ENCODE measurements around the gene CHRM4.
"Not testable (repeated sequence)": the region's sequence is repeated elsewhere in the genome, so short reads cannot be mapped to it uniquely, and the experiment has no call there.

Gene CHRM4

DNA sequence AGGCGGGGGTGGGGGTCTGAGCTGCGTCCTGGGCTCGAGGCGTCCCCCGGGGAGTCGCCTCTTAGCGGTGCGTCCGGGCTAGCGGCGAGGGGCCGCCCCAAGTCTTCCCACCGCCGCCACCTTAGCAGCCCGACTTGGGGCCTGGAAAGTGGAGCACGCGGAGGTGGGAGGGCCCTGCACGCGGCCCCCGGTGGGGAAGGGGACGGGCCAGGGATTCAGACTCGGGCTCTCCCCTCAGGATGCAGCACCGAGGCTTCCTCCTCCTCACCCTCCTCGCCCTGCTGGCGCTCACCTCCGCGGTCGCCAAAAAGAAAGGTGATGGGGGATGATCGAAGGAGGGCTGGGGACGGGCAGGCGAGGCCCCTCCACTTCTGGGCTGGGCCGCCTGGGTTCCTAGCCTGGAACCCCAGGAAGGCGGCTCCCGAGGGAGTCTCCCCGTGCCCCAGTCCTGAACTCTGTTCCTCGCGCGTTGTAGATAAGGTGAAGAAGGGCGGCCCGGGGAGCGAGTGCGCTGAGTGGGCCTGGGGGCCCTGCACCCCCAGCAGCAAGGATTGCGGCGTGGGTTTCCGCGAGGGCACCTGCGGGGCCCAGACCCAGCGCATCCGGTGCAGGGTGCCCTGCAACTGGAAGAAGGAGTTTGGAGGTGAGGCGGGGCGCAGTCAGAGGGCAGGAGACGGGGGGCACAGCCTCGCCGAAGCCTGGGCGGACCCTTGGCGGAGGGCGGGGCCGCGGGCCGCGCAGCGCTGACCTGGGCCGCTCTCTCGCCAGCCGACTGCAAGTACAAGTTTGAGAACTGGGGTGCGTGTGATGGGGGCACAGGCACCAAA, 9.5 kb downstream of the CHRM4 start:
- DNase-seq (ENCODE audit: insufficient read length, low spot score) = no peak
- no peak for FAIRE-seq
- no peak for TF ChIP-seq POLR2A (IDR thresholded peaks at IDR 0.05; ENCODE audit: low read depth, low read length)

GRCh38 chr11:46381048-46381818, 10.3 kb downstream of the CHRM4 start, which contains the start of gene MDK:
Gene MDK, plus strand, starts transcription at chr11:46381669. Its CDS starts 389 bp downstream, at chr11:46382058.
- FAIRE-seq (no peak), DNase-seq (ENCODE audit: insufficient read length, low spot score) (no peak)
- TF ChIP-seq POLR2A (IDR thresholded peaks at IDR 0.05; ENCODE audit: low read depth, low read length) = no peak; the same call in 1 of the 2 replicates

GRCh38 chr11:46380340-46381047, 11.1 kb downstream of the CHRM4 start:
- no peak for FAIRE-seq
- DNase-seq (ENCODE audit: insufficient read length, low spot score) = peak; percentile 86
- 0 out of 2 replicates have a peak, but pooled peaks have one; percentile 5 for TF ChIP-seq POLR2A (IDR thresholded peaks at IDR 0.05; ENCODE audit: low read depth, low read length)

DNA sequence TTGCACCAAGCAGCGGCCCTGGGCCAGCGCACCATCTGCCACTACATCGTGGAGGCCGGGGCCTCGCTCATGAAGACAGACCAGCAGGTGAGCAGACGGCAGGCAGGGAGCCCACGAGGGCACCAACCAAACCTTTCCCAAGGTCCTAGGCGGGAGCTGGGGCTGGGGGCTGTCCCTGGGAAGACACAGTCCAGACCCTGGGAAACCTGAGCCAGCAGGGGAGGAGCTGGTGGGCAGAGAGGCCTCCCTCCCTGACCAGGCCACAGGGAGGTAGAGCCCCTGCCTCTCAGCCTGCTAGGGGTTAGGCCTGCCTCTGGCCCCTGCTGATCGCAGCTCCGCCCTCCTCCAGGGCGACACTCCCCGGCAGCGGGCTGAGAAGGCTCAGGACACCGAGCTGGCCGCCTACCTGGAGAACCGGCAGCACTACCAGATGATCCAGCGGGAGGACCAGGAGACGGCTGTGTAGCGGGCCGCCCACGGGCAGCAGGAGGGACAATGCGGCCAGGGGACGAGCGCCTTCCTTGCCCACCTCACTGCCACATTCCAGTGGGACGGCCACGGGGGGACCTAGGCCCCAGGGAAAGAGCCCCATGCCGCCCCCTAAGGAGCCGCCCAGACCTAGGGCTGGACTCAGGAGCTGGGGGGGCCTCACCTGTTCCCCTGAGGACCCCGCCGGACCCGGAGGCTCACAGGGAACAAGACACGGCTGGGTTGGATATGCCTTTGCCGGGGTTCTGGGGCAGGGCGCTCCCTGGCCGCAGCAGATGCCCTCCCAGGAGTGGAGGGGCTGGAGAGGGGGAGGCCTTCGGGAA, 11.9 kb downstream of the CHRM4 start:
- DNase-seq (ENCODE audit: insufficient read length, low spot score); FAIRE-seq: not testable (repeated sequence)

DNA sequence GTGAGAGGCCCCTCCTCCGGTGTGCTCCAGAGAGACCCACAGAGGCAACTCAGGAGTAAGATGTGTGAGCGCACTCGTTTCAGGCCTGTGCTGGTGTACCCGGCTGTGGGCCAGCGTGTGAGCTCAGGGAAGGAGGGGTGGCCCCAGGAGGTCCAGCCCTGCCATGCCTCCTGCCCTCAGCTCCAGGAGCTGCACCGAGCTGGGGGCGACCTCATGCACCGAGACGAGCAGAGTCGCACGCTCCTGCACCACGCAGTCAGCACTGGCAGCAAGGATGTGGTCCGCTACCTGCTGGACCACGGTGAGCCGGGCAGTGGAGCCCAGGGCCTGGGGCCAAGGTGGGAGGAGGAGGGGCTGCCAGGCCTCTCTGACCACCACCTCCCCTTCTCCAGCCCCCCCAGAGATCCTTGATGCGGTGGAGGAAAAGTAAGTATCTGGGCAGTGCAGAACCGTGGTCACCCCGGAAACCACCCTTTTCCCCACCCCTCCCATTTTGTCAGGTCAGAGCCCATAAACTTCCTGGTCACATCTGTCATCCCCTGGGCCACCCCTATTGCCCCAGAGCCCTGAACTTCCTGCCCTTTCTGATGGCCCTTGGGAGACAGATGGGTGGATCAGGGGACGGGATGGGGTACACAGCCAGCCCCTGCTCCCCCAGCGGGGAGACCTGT, 12.6 kb downstream of the CHRM4 start:
- DNase-seq (ENCODE audit: insufficient read length, low spot score) (peak; percentile 47), FAIRE-seq (no peak)
- no peak for TF ChIP-seq POLR2A (IDR thresholded peaks at IDR 0.05; ENCODE audit: low read depth, low read length)

GRCh38 chr11:46378296-46378695, 13.3 kb downstream of the CHRM4 start:
- no peak for DNase-seq (ENCODE audit: insufficient read length, low spot score)
- TF ChIP-seq POLR2A (IDR thresholded peaks at IDR 0.05; ENCODE audit: low read depth, low read length) = no peak
- no peak for FAIRE-seq

DNA sequence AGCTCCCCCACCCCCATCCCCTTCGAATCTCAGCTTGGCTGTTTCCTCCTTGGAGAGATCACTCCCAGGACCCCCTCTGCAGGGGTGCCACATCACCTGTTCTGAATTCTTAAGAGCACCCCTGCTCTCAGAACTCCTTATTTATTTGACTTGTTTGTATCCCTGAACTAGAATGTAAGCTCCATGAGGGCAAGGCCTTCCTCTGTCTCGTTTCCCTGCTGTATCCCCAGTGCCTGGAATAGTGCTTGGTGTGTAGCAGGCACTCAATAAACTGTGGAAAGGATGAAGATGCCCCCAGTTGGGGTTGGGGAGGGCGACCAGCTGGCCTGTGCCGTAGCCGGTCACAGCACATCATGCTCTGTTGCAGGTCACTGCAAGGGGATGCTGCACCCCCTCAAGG, 13.7 kb downstream of the CHRM4 start:
- DNase-seq (ENCODE audit: insufficient read length, low spot score) = no peak
- no peak for FAIRE-seq
- no peak for TF ChIP-seq POLR2A (IDR thresholded peaks at IDR 0.05; ENCODE audit: low read depth, low read length)

- no peak for TF ChIP-seq POLR2A (IDR thresholded peaks at IDR 0.05; ENCODE audit: low read depth, low read length)
- FAIRE-seq = no peak
- no peak for DNase-seq (ENCODE audit: insufficient read length, low spot score)
Measured at GRCh38 chr11:46377290-46377689, 14.3 kb downstream of the CHRM4 start.

DNA sequence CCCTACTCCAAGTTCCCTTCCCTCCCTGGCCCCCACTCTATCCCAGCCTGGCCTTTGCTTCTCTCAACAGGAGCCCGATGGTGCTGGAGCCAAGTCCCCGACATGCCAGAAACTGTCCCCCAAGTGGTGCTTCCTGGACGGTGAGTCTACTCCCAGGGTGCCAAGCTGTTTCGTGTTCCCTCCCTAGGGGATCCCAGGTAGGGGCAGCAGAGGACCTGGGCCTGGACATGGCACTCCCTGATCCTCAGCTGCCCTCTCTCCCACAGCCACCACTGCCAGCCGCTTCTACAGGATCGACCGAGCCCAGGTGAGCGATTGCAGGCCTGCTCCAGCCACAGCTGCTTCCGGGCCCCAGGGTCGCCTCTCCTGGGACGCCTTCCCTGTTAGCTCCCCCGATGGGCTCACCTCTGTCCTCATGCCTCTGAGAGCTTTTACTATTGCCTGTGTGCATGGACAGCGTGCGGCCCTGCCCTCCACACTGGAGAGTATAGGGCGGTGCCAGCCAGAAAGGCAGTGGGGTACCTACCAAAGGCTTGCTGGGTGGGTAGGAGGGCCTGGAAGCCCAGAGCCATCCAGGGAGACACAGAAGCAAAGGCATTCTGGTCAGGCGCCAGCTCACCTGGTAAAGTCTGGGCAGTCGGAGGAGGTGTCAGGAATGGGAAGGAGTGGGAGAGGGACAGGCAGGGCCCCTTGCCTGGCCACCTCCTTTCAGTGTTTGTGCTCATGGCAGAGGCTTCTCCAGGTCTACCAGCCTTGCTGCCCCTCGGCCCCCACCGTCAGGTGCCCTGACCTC, 15.1 kb downstream of the CHRM4 start:
- no peak for DNase-seq (ENCODE audit: insufficient read length, low spot score)
- FAIRE-seq = no peak
- no peak for TF ChIP-seq POLR2A (IDR thresholded peaks at IDR 0.05; ENCODE audit: low read depth, low read length)

DNA sequence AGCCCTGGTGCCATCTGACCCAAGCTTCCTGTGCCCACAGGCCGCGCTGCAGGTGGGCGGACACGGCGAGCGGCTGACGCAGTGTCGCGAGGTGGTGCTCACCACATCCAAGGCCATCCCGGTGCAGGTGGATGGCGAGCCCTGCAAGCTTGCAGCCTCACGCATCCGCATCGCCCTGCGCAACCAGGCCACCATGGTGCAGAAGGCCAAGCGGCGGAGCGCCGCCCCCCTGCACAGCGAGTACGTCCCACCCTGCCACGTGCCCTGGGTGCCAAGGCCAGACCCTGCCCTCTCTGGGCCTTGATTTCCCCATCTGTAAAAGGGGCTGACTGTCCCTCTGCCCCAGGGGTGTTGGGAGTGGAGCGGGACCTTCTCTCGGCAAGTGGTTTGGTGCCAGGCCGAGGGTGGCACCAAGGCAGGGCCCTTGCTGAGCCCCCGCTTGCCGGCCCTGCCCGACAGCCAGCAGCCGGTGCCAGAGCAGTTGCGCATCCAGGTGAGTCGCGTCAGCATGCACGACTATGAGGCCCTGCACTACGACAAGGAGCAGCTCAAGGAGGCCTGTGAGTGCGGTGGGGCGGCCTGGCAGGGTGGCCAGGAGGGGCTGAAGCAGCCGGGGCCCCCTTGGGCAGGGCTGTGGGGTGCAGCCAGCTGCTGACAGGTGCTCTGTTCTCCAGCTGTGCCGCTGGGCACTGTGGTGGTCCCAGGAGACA, 16.0 kb downstream of the CHRM4 start:
- TF ChIP-seq POLR2A (IDR thresholded peaks at IDR 0.05; ENCODE audit: low read depth, low read length) = no peak
- FAIRE-seq = no peak

DNA sequence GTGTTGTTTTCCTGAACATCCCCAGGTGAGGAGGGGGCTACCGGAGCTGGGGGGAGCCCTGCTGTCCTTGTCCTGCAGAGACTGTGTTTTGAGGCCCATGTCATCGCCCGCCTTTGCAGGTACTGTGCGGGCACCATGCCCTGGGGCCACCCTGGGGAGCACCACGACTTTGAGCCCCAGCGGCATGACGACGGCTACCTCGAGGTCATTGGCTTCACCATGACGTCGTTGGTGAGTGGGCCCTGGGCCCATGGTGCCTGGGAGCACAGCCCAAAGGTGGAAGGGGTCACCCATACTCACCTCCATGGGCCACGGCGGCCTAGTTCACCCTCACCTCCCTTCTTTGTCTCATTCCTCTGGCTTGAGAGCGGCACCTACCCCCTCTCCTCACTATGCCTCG, 16.8 kb downstream of the CHRM4 start:
- DNase-seq (ENCODE audit: insufficient read length, low spot score) (no peak), FAIRE-seq (no peak)
- TF ChIP-seq POLR2A (IDR thresholded peaks at IDR 0.05; ENCODE audit: low read depth, low read length) = no peak

More for the DNA sequence above, 16.0 kb downstream of the CHRM4 start:
- DNase-seq (ENCODE audit: insufficient read length, low spot score) = no peak
